Activated CD4-positive, CD25-positive, alpha-beta regulatory T cell (primary cell): ENCODE results near the gene PATJ.
"Not testable (repeated sequence)": the region's sequence is repeated elsewhere in the genome, so short reads cannot be mapped to it uniquely, and the experiment has no call there.

Experiments used
- DNase-seq, 4 experiments: peaks; one replicate each; lab custom pipeline; 2025; lab: John Stamatoyannopoulos, UW

Gene PATJ

GRCh38 chr1:61887076-61887867 lies 145.0 kb downstream of the PATJ start:
- DNase-seq: no peak

GRCh38 chr1:61887931-61888564 lies 145.8 kb downstream of the PATJ start:
- no peak for DNase-seq

- DNase-seq: no peak
These were observed 146.5 kb downstream of the PATJ start for GRCh38 chr1:61888808-61889207.

GRCh38 chr1:61890435-61890834 lies 148.2 kb downstream of the PATJ start:
- not testable (repeated sequence) for DNase-seq

- no peak for DNase-seq
These were observed 150.7 kb downstream of the PATJ start for GRCh38 chr1:61892977-61893376.

- DNase-seq: not testable (repeated sequence)
These were observed 152.0 kb downstream of the PATJ start for GRCh38 chr1:61894296-61894695.

GRCh38 chr1:61895175-61895574 lies 152.9 kb downstream of the PATJ start:
- no peak for DNase-seq

GRCh38 chr1:61898658-61899057 lies 156.4 kb downstream of the PATJ start:
- no peak for DNase-seq

- DNase-seq: no peak
These were observed 162.1 kb downstream of the PATJ start for GRCh38 chr1:61904354-61904753.

- no peak for DNase-seq
These were observed 164.8 kb downstream of the PATJ start for GRCh38 chr1:61907102-61907501.

GRCh38 chr1:61910035-61910434 lies 167.8 kb downstream of the PATJ start:
- DNase-seq: no peak

GRCh38 chr1:61914823-61915482 lies 172.7 kb downstream of the PATJ start:
- DNase-seq: no peak

GRCh38 chr1:61921435-61921834 lies 179.2 kb downstream of the PATJ start:
- no peak for DNase-seq

- no peak for DNase-seq
These were observed 180.7 kb downstream of the PATJ start for GRCh38 chr1:61922950-61923480.

- DNase-seq: no peak
These were observed 183.5 kb downstream of the PATJ start for GRCh38 chr1:61925591-61926298.

GRCh38 chr1:61926597-61926996 lies 184.3 kb downstream of the PATJ start:
- no peak for DNase-seq

- no peak for DNase-seq
These were observed 187.9 kb downstream of the PATJ start for GRCh38 chr1:61930116-61930645.

GRCh38 chr1:61931587-61932279 lies 189.5 kb downstream of the PATJ start:
- no peak for DNase-seq

GRCh38 chr1:61935516-61935915 lies 193.2 kb downstream of the PATJ start:
- no peak for DNase-seq

GRCh38 chr1:61936839-61937238 lies 194.6 kb downstream of the PATJ start:
- no peak for DNase-seq

GRCh38 chr1:61941794-61942193 lies 199.5 kb downstream of the PATJ start:
- no peak for DNase-seq
